GM03348 (cell line): Measurements from ENCODE around the gene RAPGEF1.
"Not testable (repeated sequence)": the region's sequence is repeated elsewhere in the genome, so short reads cannot be mapped to it uniquely, and the experiment has no call there.

ENCODE experiments used
- DNase-seq: peaks from one replicate; pipeline ENCODE4 v3.0.0; 2012; ENCODE audit warnings: low spot score

Gene RAPGEF1

DNA sequence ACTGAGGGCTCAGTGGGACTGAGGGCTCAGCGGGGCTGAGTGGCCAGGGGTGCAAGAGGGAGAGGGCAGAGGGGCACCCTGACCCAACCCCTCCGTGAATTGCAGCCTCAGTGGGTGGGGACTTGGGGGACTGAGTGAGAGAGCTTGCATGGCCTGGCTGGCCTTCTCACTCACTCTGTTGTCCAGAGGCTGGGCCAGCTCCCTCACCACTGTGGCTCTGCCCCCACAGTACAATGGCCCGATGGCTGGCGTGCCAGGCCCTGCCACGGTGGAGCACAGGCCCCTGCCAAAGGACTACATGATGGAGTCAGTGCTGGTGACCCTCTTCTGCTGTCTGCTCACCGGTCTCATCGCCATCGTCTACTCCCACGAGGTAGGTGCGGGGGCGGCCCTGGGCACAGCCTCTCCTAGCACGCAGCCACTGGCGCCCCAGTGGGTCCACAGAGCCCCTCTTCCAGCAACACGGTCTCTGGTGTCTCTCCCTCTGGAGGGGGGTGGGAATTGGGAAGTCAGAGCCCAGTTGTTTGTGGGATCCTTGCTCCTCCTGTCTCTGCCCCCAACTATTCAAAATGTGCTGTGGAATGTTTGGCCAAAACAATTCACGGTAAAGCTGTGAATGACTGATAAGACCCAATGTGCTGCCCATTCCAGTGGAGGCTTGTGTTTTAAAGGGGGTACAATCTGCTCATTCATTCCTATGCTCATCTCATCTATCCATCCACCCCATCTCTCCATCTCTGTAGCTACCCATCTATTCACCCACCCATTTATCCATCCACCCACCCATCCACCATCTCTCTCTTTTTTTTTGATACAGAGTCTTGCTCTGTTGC lies 183.8 kb downstream of the RAPGEF1 start:
- no peak for DNase-seq

DNA sequence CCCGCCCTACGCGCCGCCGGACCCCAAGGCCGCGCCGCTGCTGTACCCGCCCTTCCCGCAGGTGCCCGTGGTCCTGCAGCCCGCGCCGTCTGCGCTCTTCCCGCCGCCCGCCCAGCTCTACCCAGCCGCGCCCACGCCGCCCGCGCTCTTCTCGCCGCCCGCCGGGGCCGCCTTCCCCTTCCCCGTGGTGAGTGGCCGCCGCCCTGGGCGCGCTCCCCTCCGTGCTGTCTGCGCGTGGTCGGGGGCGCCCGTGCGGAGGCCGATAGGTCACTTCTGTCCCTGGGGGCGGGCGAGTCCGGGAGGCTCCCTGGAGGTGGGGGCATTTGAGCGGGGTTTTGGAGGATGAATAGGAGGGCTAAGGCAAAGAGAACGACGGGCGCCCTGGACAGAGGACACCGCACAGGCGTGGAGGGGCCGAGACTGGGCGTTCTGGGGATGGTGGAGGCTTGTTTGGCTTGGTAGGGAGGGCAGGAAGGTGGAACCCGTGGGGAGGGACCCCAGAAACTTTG lies 185.0 kb downstream of the RAPGEF1 start:
- DNase-seq: no peak

GRCh38 chr9:131554087-131554842 lies 185.6 kb downstream of the RAPGEF1 start:
- DNase-seq: no peak

GRCh38 chr9:131552030-131552429 lies 187.8 kb downstream of the RAPGEF1 start:
- DNase-seq: no peak

DNA sequence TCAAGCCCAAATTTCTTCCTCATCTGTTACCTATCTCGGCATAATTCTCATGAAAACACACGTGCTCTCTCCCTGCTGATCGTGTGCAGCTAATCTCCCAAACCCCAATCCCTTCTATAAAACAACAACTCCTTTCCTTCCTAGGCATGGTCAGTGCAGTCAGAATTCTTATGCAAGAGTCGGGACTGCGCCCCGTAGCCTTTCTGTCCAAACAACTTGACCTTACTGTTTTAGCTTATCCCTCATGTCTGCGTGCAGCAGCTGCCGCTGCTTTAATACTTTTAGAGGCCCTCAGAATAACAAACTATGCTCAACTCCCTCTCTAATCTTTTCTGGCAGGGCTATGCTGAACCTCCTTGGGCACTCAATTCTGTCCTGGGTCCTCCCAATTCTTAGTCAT lies 189.4 kb downstream of the RAPGEF1 start:
- DNase-seq: not testable (repeated sequence)

- not testable (repeated sequence) for DNase-seq
Measured at GRCh38 chr9:131549186-131549585, 190.7 kb downstream of the RAPGEF1 start.

DNA sequence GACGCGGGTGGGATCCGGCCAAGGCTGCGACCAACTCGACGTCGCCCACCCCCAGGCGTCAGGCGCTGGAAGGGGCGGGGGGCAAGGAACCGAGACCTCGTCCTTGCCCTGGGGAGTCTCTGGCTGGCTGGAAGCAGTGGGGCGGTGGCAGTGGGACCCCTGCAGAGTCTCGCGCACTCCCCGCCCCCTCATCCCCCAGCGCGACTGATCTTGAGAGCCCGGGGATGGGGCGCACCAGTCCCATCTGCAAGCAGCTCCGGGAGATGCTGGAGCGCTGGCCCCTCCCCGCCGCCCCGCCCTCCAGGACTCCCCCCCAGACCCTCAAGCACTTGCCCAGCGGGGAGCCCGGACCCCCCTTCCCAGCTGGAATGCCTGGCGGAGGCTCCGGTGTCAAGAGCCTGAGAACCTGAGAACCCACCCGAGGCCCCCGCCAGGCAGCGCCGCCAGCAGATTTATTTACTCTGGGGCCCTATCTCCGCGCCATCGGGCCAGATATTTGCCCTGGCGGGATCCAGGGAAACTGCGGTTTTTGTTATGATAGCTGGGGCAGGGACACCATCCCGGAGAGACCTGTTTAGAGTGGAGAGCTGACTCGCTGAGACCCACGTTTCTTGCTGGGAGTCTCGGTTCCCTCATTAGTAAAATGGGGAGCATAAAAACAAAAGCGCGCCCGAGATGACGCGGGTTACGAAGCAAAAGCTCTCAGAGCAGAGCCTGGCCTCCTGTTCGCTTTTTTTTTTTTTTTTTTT lies 193.4 kb downstream of the RAPGEF1 start:
- peak; percentile 56 for DNase-seq

DNA sequence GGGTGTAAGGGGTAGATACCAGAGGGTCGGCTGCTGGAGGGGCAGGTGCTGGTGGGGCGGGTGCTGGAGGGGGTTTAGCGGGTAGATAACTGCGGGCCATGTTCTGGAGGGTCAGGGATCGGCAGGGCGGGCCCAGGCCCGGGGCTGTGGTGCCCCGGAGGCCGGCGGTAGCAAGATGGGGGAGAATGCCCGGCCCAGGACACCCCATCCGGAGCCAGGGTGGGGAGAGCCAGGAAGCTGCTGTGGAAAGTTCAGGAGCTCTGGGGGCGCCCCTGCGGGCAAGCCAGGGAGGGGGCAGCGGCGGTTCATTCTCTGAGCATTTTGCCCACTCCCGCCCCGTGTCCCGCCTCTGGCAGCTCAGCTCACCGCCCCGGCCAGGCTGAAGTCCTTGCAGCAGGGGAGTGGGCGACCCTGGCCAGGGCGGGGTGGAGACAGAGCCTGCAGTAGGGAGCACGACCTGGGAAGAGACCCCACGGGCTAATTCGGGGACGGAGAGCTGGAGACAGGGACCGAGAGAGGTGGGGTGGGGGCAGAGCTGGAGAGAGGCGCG lies 194.0 kb downstream of the RAPGEF1 start:
- DNase-seq: no peak

DNA sequence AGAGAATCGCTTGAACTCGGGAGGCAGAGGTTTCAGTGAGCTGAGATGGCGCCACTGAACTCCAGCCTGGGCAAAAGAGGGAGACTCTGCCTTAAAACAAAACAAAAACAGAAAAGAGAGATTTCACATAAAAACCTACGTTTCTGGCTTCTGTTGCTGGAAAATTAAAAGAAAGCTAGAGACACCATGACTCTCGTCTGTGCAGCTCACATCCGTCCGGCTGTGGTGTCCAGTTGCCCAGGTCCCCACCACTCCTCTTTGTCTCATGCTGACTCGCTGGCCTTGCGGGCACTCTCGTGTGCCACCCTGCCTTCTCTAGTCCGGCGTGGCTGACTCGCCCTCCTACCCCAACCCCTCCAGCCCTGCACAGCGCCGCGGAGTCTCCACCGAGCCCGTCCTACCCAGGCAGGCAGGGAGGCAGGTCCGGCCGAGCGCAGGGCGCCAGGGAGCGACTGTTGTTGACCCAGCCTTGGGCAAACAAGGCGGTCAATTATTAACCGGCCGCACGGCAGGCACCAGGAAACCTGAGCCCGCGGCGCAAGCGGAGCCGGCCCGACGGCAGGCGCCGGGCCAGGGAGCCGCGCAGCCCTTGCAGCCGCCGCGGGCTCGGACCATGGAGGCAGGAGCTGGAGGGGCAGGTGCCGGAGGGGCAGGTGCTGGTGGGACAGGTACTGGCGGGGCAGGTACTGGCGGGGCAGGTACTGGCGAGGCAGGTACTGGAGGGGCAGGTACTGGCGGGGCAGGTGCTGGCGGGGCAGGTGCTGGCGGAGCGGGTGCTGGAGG lies 194.7 kb downstream of the RAPGEF1 start, which contains the start of gene PRRT1B:
PRRT1B (plus strand) TSS at position 521 of the 783 bp plus-strand sequence; CDS start at position 614, 93 bp downstream.
- DNase-seq: no peak

- DNase-seq: no peak
Measured at GRCh38 chr9:131543141-131543540, 196.7 kb downstream of the RAPGEF1 start.

DNA sequence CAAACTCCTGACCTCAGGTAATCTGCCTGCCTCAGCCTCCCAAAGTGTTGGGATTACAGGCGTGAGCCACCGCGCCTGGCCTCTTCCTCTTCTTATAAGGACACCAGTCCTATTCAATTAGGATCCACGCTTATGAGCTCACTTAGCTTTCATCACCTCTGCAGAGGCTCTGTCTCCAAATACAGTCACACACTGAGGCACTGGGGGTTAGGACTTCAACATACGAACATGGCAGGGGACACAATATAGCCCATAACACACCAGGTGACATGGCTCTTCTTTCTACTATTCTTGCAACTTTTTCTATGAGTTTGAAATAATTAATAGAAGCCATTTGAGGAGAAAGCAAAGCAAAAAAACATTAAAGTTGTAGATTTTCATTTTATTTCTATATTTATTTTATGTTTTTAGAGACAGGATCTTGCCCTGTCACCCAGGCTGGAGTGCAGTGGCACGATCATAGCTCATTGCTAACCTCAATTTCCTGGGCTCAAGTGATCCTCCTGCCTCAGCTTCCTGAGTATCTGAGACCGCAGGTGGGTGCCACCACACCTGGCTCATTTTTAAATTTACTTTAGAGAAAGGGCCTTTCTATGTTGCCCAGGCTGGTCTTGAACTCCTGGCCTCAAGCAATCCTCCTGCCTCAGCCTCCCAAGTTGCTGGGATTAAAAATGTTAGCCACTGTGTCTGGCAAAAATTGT lies 200.5 kb downstream of the RAPGEF1 start:
- no peak for DNase-seq

- DNase-seq: no peak
Measured at GRCh38 chr9:131537946-131538345, 201.9 kb downstream of the RAPGEF1 start.

- no peak for DNase-seq
Measured at GRCh38 chr9:131534721-131535237, 205.1 kb downstream of the RAPGEF1 start.

- DNase-seq: peak; percentile 100
Measured at GRCh38 chr9:131530920-131531832, 208.7 kb downstream of the RAPGEF1 start, which contains the start of gene UCK1. TSS of gene UCK1 (minus strand) at chr9:131531263. CDS start at chr9:131531174, 89 bp downstream.

DNA sequence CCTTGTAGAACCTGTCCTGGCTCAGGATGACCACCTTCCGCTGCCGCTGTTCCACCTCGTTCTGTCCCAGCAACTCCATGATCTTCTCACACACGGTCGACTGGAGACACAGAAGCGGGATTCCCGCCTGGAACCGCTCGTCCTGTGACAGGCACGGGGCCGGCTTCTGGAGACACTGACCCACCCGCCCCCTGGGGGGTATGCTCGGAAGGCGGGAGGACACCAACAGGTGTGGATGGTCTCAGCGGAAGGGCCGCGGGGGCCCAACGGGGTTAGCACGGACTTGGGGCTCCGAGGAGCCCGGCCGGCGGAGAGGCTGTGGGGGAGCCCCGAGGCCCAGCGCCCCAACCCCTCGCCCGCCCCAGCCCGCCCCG lies 209.3 kb downstream of the RAPGEF1 start:
- DNase-seq: peak; percentile 77

- no peak for DNase-seq
Measured at GRCh38 chr9:131529597-131530545, 210.0 kb downstream of the RAPGEF1 start.

GRCh38 chr9:131528886-131529505 lies 210.9 kb downstream of the RAPGEF1 start:
- no peak for DNase-seq
